Measurements from ENCODE around the gene TRIM25. TPM values are rescaled to one million over a fixed set of nuclear protein-coding genes. Genes with fewer than 3 reads are reported as not detected.

TRIM25 gene
- total RNA-seq, 1 experiment from 2014 or later: 32.5 TPM

DNA sequence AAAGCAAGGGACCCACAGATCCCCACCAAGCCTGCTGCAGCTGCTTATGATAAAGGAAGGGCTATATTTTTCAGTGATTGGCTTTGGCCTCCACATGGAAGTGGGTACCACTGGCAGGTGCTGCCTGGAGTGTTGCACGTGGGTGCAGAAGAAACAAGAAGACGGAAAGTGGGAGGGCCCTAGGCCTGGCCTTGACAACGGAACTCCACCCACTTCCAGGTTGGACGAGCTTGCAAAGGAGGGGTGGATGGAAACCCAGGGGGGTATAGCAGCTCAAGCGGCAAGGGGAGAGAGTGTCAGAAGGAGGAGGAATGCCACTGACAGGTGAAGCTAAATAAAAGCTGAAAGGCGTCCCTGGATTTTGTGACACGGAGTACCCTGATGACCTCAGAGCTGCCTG is 20.3 kb downstream of the TRIM25 start:
- no peak overlapping the region for H2AFZ ChIP-seq (ENCODE audit: low read length)
- H2BK12ac ChIP-seq (ENCODE audit: insufficient read length, low read depth, low read length): no peak overlapping the region
- Mint-ChIP-seq H3K9me3 (peaks cover 1 to 6% of the 10 kb centered on the region in 2 experiments), H3K27me3 (ENCODE audit: low read depth) (no peaks in the 10 kb centered on the region), H3K36me3 (ENCODE audit: insufficient read depth in 1 of 3, low read depth in 3 of 3) (peaks cover 32 to 79% (median 40%) of the 10 kb centered on the region in 3 experiments; a peak in 6 of 7 replicates), H3K4me1 (peaks cover 17 to 27% of the 10 kb centered on the region in 2 experiments), H3K4me3 (no peak overlapping the region), H3K27ac (peak overlapping the region in 2 of 3 experiments; percentile 68 to 91; a peak in 3 of 7 replicates)
- H4K91ac ChIP-seq (ENCODE audit: insufficient read length, low read depth, low read length): no peak overlapping the region
- no peak overlapping the region for H3K4me2 ChIP-seq (ENCODE audit: insufficient read depth, insufficient read length, low read length)
- no peak overlapping the region for H3T11ph ChIP-seq (ENCODE audit: low read length)
- no peaks in the 10 kb centered on the region for H4K20me1 ChIP-seq (ENCODE audit: control insufficient read depth, insufficient read depth, insufficient read length)
- TF ChIP-seq, protein P1, sequence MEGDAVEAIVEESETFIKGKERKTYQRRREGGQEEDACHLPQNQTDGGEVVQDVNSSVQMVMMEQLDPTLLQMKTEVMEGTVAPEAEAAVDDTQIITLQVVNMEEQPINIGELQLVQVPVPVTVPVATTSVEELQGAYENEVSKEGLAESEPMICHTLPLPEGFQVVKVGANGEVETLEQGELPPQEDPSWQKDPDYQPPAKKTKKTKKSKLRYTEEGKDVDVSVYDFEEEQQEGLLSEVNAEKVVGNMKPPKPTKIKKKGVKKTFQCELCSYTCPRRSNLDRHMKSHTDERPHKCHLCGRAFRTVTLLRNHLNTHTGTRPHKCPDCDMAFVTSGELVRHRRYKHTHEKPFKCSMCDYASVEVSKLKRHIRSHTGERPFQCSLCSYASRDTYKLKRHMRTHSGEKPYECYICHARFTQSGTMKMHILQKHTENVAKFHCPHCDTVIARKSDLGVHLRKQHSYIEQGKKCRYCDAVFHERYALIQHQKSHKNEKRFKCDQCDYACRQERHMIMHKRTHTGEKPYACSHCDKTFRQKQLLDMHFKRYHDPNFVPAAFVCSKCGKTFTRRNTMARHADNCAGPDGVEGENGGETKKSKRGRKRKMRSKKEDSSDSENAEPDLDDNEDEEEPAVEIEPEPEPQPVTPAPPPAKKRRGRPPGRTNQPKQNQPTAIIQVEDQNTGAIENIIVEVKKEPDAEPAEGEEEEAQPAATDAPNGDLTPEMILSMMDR (conservative IDR thresholded peaks at IDR 0.05): no peak
- no peaks in the 10 kb centered on the region for H3K23me2 ChIP-seq (ENCODE audit: insufficient read length, low read depth, low read length, poor library complexity, severe bottlenecking)
- H3K79me2 ChIP-seq (ENCODE audit: insufficient read depth, low read length): no peaks in the 10 kb centered on the region
- no peak overlapping the region for H2BK15ac ChIP-seq (ENCODE audit: low read depth, low read length)
- H3K27ac ChIP-seq (ENCODE audit: insufficient read length, low read depth, low read length): no peak overlapping the region
- whole genome bisulfite sequencing (ENCODE audit: extremely low coverage, insufficient read length, low lambda C conversion rate): no CpG with 5 or more reads among the region's 7 CpGs
- no peak overlapping the region for H4K5ac ChIP-seq (ENCODE audit: insufficient read length, low read depth, low read length)
- no peak overlapping the region for H3K18ac ChIP-seq (ENCODE audit: insufficient read length, low read depth, low read length)
- no peak overlapping the region for H3K56ac ChIP-seq (ENCODE audit: insufficient read length, low read depth, low read length)
- no peak overlapping the region for H4K8ac ChIP-seq (replicated peaks; ENCODE audit: insufficient read length, low read depth, low read length)
- no peak overlapping the region for H3K9ac ChIP-seq (ENCODE audit: extremely low read depth, insufficient read length, low read length)
- no peak overlapping the region for H2BK120ac ChIP-seq (ENCODE audit: low read depth, low read length, poor library complexity, severe bottlenecking)
- no peak overlapping the region for H3K14ac ChIP-seq (ENCODE audit: insufficient read depth, low read length)
- H3K23ac ChIP-seq (ENCODE audit: insufficient read length, low read depth, low read length): no peak overlapping the region
- no peaks in the 10 kb centered on the region for H3K27me3 ChIP-seq (ENCODE audit: insufficient read depth, low read length)
- no peak for DNase-seq
- H3K9me3 ChIP-seq (ENCODE audit: control insufficient read depth, low read depth, low read length): peaks cover 3% of the 10 kb centered on the region
- no peak overlapping the region for H3K4ac ChIP-seq (ENCODE audit: low read depth, low read length)
- no peaks in the 10 kb centered on the region for H3K4me1 ChIP-seq (ENCODE audit: insufficient read depth, low read length)
- no peak overlapping the region for H2BK5ac ChIP-seq (ENCODE audit: insufficient read length, low read length)
- H3K79me1 ChIP-seq (ENCODE audit: insufficient read depth, low read depth, low read length, poor library complexity, severe bottlenecking): no peaks in the 10 kb centered on the region
- H2BK20ac ChIP-seq (ENCODE audit: low read depth, low read length, poor library complexity, severe bottlenecking): no peak overlapping the region
- H2AK5ac ChIP-seq (ENCODE audit: insufficient read length, low read length): no peak overlapping the region

All from H9 (cell line).